C1 segment of cervical spinal cord (tissue), 14 donors: ENCODE data around the gene GABRE.

Experiments
- DNase-seq, 14 donors: peaks; one replicate each; lab custom pipeline; 2025; lab: John Stamatoyannopoulos, UW

The GABRE gene, protein sequence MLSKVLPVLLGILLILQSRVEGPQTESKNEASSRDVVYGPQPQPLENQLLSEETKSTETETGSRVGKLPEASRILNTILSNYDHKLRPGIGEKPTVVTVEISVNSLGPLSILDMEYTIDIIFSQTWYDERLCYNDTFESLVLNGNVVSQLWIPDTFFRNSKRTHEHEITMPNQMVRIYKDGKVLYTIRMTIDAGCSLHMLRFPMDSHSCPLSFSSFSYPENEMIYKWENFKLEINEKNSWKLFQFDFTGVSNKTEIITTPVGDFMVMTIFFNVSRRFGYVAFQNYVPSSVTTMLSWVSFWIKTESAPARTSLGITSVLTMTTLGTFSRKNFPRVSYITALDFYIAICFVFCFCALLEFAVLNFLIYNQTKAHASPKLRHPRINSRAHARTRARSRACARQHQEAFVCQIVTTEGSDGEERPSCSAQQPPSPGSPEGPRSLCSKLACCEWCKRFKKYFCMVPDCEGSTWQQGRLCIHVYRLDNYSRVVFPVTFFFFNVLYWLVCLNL

DNA sequence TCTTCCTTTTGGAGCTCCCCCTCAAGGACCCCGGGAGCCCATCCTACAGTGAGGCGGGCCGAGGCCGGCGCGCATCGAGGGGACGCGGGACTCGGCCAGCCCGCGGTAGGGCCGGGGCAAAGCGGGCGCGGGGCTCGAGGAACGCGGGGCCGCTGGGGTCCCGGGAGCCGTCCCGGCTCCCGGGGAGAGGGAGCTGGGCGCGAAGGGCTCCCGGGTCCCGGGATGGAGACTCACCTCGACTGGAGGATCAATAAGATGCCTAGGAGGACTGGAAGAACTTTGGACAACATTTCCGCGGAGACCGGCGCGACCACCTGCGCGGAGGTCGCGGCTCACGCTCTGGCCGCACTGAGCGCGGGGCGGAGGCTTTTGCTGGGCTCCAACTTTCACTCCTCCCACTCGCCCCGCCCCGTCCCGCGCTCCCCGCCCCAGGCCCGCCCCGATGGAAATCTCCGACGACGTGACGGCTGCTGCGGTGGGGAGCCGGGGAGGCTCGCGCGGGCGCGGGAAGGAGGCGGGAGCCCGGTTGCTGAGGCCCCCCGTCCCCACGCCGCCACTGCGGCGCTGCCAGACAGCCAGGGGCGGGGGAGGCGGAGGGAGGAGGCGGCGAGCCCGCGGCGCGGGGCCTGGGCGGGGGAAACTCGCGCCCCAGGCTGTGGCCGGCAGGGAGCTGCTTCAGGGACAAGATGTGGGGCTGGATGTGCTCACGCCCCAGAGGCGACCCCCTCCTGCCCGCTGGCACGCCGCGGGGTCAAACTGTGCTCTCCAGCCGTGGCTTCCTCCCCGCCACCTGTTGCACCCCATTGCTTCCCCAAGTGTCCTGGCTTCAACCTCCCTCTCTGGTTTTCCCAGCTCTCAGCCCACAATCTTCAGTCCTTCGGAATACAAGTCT lies at the start of gene GABRE:
Gene GABRE, minus strand, starts transcription at position 341 of the 892 bp plus-strand sequence. Its CDS starts 51 bp downstream, at position 290.
- DNase-seq: no peak

GRCh38 chrX:152020888-152021287 lies 46.4 kb upstream of the GABRE start:
- DNase-seq: no peak

GRCh38 chrX:151999813-152000212 lies 25.3 kb upstream of the GABRE start:
- no peak for DNase-seq

GRCh38 chrX:151997539-151997938 lies 23.1 kb upstream of the GABRE start:
- DNase-seq: no peak

GRCh38 chrX:151996347-151996746 lies 21.9 kb upstream of the GABRE start:
- no peak for DNase-seq

DNA sequence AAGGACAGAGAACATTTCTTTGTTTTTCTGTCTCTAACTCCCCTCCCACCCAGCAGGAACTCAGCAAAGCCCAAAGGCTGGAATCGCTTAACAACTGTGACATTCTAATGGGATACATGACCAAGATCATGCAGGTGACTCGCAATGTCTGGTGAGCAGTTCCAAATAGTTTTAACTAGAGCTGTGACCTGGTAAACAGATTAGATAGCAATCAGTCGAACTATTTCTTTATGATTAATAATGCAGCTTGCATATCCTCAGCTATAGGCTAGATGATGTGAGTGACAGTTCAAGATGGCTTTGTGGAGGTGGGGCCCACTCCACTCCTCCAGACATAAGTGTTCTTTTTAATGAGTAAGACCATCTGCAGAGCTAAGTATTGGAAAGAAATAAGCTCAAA lies 20.0 kb upstream of the GABRE start:
- DNase-seq: no peak

- DNase-seq: no peak
These were observed 14.3 kb upstream of the GABRE start for GRCh38 chrX:151988706-151989299.

DNA sequence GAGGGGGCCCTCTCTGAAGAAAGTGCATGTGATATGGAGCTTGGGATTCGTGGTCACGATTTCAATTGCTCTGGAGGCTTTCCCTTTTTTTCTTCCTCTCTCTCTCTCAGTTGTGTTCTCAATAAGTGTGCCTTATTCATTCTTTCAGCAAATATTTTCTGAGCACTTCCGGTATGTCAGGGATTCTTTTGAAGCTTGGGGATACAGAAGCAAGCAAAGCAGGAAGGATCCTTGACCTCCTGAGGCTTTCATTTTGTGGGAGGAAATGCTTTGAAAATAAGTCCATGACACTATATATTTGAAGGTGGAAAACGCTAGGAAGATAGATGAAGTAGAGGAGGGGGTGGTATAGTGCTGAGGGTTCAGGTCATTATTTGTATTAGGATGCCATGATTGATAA lies 12.6 kb upstream of the GABRE start:
- no peak for DNase-seq

DNA sequence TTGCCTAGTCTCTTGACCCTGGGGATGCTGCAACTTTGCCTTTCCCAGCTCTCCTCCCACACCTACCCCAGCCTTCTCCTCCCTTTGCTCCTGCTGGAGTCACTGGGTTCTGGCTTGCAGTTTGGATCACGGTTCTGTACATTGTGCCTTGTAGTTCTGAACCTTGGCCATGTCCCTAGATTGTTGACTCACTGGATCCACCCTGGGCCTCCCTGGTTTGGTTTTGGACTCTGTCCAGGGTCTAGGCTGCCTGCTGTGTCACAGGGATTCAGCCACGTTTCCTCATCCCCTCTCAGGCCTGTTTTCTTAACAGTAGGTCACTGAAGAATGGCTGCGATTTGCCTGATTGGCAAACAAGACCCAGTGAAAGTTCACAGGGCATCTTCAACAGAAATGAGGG lies 11.5 kb upstream of the GABRE start:
- DNase-seq: no peak

DNA sequence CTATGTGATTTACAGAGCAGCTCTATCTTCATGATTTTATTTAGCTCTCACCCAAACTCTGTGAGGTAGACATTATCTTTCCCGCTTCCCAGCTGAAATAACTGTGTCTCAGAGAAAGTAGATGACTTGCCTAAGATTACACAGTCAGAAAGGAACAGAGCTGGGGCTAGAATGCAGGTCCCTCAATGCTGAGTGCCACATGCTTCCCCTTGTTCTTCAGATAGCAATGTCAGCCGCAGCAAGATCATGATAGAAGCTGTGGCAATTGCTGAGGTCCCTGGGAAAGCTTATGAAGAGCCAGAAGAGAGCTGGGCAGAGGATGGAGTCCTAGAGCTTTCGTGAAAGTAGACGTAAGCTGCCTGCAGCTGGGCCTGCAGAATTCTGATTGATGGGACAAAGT lies 11.1 kb upstream of the GABRE start:
- no peak for DNase-seq

DNA sequence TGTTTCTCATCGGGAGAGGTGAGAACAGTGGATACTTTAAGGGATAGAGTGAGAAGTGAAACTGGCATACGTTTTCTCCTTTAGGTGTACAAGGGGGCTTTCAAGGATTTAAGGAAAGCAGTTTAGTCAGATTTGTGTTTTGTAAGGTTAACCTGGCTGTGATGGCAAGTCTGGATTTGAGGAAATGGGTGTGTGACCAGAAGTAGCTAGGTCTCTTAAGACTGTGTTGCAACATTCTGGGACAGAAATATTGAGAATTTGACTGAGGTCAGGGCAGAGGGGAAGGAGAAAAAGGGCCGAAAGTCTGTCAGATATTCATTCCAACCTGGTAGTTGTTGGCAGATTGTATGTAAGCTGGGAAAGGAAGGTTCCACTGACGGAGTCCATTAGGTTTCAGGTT lies 10.4 kb upstream of the GABRE start:
- DNase-seq: no peak

GRCh38 chrX:151984328-151984727 lies 9.9 kb upstream of the GABRE start:
- DNase-seq: no peak

DNA sequence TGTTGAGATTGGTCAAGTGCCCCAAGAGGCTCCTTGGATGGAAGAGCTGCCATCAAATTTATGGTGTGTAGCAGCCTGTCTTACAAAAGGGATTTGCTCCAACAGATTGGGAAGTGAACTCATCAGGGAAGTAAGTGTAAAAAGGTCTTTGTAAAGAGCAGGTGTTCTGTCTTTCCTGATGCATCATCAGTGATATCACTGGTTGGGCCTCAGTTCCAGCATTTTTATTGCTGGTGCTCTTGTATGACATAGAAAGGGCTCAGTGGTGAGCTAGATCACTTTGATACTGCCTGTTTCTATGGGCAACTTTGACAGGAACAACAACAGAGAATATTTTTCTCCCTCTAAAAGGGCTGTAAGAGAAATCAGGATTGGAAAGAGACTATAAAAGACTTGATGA lies 8.7 kb upstream of the GABRE start:
- no peak for DNase-seq

DNA sequence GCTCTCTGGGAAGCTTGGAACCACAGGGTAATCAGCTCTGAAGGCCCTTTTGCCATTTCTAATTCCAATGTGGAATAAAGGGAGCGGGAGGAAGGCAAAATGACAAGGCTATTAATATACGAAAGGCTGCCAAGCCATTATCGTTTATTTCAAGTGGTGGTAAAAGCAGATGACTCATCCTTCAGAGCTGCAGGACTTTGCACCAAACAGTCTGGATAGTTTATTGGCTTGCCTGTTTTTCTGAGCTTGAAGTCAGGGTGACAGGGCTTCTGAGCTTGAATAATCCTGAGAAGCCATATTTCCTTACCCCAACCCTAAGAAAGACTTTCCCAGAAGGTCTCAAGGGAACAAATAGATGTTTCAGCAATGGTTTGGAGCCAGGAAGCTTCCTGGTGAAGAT lies 7.7 kb upstream of the GABRE start:
- DNase-seq: no peak

DNA sequence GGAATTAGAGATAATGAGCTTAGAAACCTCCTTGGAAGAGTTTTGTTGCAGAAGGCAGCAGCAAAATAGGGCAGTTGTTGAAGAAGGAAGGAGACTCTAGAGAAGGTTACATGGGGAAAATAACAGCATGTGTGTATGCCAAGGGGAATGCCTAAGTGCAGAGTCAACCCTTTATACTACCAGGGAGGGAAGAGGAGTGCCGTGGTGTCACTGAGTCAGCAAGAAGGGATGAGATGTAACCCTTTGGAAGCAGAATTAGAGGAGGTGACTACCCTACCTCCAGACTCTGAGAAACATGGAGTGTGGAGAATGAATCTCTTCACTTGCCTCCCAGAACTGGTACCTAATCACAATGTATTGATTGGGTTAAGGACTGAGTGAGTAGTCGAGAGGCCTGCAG lies 6.7 kb upstream of the GABRE start:
- DNase-seq: no peak

DNA sequence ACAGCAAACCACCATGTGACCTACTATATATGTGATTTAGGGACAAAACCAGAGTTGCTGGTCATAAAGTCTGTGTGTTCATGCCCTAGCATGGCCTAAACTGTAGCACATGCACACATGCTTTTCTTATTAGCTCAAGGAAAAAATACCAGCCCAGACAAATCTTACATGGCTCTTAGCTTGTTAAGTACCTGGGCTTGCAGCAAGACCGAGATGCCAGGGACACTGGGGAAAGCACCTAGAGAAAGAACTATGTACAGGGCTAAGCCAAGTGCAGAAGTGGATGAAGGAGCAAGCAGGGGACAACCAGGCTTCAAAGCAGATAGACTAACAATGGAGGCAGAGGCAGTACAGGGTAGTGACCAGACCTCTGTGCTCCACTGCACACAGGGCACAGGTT lies 3.4 kb upstream of the GABRE start:
- DNase-seq: no peak

GRCh38 chrX:151977009-151977408 lies 2.5 kb upstream of the GABRE start:
- DNase-seq: no peak

- DNase-seq: no peak
These were observed 1.3 kb upstream of the GABRE start for GRCh38 chrX:151975736-151976275.

GRCh38 chrX:151975228-151975593 lies 735 bp upstream of the GABRE start:
- DNase-seq: no peak

- DNase-seq: no peak
These were observed 583 bp downstream of the GABRE start for GRCh38 chrX:151973851-151974335.

GRCh38 chrX:151973060-151973661 lies 1.3 kb downstream of the GABRE start:
- DNase-seq: no peak
